ENCODE measurements around the gene MAPK9. TPM values are rescaled to one million over a fixed set of nuclear protein-coding genes. Genes with fewer than 3 reads are reported as not detected.

Gene MAPK9
- total RNA-seq, 1 donor from 2014 or later: 44.3 TPM

GRCh38 chr5:180199390-180199789 lies 92.5 kb downstream of the MAPK9 start:
- intact Hi-C loops (cut with micrococcal nuclease): no loop called here
- H3K27ac Mint-ChIP-seq: no peak overlapping the region

GRCh38 chr5:180198208-180198607 lies 93.7 kb downstream of the MAPK9 start:
- H3K27me3 Mint-ChIP-seq (ENCODE audit: low read depth): no peaks in the 10 kb centered on the region
- no peak for DNase-seq (ENCODE audit: low spot score)
- H3K27ac Mint-ChIP-seq: no peak overlapping the region
- intact Hi-C loops (cut with micrococcal nuclease): no loop called here
- no peaks in the 10 kb centered on the region for H3K36me3 Mint-ChIP-seq (ENCODE audit: low read depth)
- no peaks in the 10 kb centered on the region for H3K4me1 Mint-ChIP-seq (ENCODE audit: low read depth)
- H3K4me3 Mint-ChIP-seq (ENCODE audit: low read depth): no peak overlapping the region
- no peaks in the 10 kb centered on the region for H3K9me3 Mint-ChIP-seq

More at GRCh38 chr5:180199390-180199789, 92.5 kb downstream of the MAPK9 start:
- no peak overlapping the region for H3K4me3 Mint-ChIP-seq (ENCODE audit: low read depth)
- no peaks in the 10 kb centered on the region for H3K9me3 Mint-ChIP-seq
- no peaks in the 10 kb centered on the region for H3K27me3 Mint-ChIP-seq (ENCODE audit: low read depth)
- no peaks in the 10 kb centered on the region for H3K36me3 Mint-ChIP-seq (ENCODE audit: low read depth)
- H3K4me1 Mint-ChIP-seq (ENCODE audit: low read depth): no peaks in the 10 kb centered on the region
- no peak for DNase-seq (ENCODE audit: low spot score)

GRCh38 chr5:180197016-180197702 lies 94.7 kb downstream of the MAPK9 start:
- Mint-ChIP-seq H3K27me3 (ENCODE audit: low read depth) (no peaks in the 10 kb centered on the region), H3K9me3 (no peaks in the 10 kb centered on the region), H3K27ac (no peak overlapping the region), H3K4me3 (ENCODE audit: low read depth) (no peak overlapping the region), H3K36me3 (ENCODE audit: low read depth) (no peaks in the 10 kb centered on the region), H3K4me1 (ENCODE audit: low read depth) (no peaks in the 10 kb centered on the region)
- DNase-seq (ENCODE audit: low spot score): no peak
- intact Hi-C loops (cut with micrococcal nuclease): no loop called here

- intact Hi-C loops (cut with micrococcal nuclease): no loop called here
- H3K36me3 Mint-ChIP-seq (ENCODE audit: low read depth): no peaks in the 10 kb centered on the region
These were observed 97.2 kb downstream of the MAPK9 start for GRCh38 chr5:180194410-180195345.

GRCh38 chr5:180193749-180194375 lies 98.0 kb downstream of the MAPK9 start:
- H3K27ac Mint-ChIP-seq: no peak overlapping the region
- intact Hi-C loops (cut with micrococcal nuclease): no loop called here
- no peaks in the 10 kb centered on the region for H3K27me3 Mint-ChIP-seq (ENCODE audit: low read depth)
- no peak overlapping the region for H3K4me3 Mint-ChIP-seq (ENCODE audit: low read depth)
- DNase-seq (ENCODE audit: low spot score): no peak
- no peaks in the 10 kb centered on the region for H3K9me3 Mint-ChIP-seq
- no peaks in the 10 kb centered on the region for H3K36me3 Mint-ChIP-seq (ENCODE audit: low read depth)
- no peaks in the 10 kb centered on the region for H3K4me1 Mint-ChIP-seq (ENCODE audit: low read depth)

More at GRCh38 chr5:180194410-180195345, 97.2 kb downstream of the MAPK9 start:
- Mint-ChIP-seq H3K4me3 (ENCODE audit: low read depth) (no peak overlapping the region), H3K27me3 (ENCODE audit: low read depth) (no peaks in the 10 kb centered on the region), H3K9me3 (no peaks in the 10 kb centered on the region), H3K4me1 (ENCODE audit: low read depth) (no peaks in the 10 kb centered on the region), H3K27ac (no peak overlapping the region)
- DNase-seq (ENCODE audit: low spot score): no peak

GRCh38 chr5:180191716-180192115 lies 100.2 kb downstream of the MAPK9 start:
- no peak overlapping the region for H3K27ac Mint-ChIP-seq
- H3K27me3 Mint-ChIP-seq (ENCODE audit: low read depth): no peaks in the 10 kb centered on the region
- intact Hi-C loops (cut with micrococcal nuclease): no loop called here
- H3K4me3 Mint-ChIP-seq (ENCODE audit: low read depth): no peak overlapping the region
- no peaks in the 10 kb centered on the region for H3K9me3 Mint-ChIP-seq
- no peaks in the 10 kb centered on the region for H3K36me3 Mint-ChIP-seq (ENCODE audit: low read depth)
- H3K4me1 Mint-ChIP-seq (ENCODE audit: low read depth): no peaks in the 10 kb centered on the region
- DNase-seq (ENCODE audit: low spot score): no peak

GRCh38 chr5:180187767-180188166 lies 104.1 kb downstream of the MAPK9 start:
- Mint-ChIP-seq H3K36me3 (ENCODE audit: low read depth) (no peaks in the 10 kb centered on the region), H3K27ac (no peak overlapping the region), H3K27me3 (ENCODE audit: low read depth) (no peaks in the 10 kb centered on the region), H3K4me1 (ENCODE audit: low read depth) (no peaks in the 10 kb centered on the region), H3K4me3 (ENCODE audit: low read depth) (no peak overlapping the region), H3K9me3 (peaks cover 4% of the 10 kb centered on the region)
- no peak for DNase-seq (ENCODE audit: low spot score)
- intact Hi-C loops (cut with micrococcal nuclease): no loop called here

Other genes starting within 250 kb of the MAPK9 start
- gene RNF130, start 220.3 kb downstream of the MAPK9 start, total RNA-seq: 10.0 and 10.3 TPM in 2 replicates
- not detected in 2 replicates for gene RASGEF1C, start 82.9 kb downstream of the MAPK9 start, total RNA-seq
- gene GFPT2, start 61.3 kb upstream of the MAPK9 start, total RNA-seq: 0.37 TPM in 1 of 2 replicates, not detected in the other
- gene CNOT6, start 202.3 kb upstream of the MAPK9 start, total RNA-seq: 43.2 and 48.9 TPM in 2 replicates